Measurements from ENCODE around the gene ZMYND19. TPM values are rescaled to one million over a fixed set of nuclear protein-coding genes. Genes with fewer than 3 reads are reported as not detected.
"Not testable (repeated sequence)": the region's sequence is repeated elsewhere in the genome, so short reads cannot be mapped to it uniquely, and the experiment has no call there.

ZMYND19 gene
- total RNA-seq, 2 donors from 2014 or later, result 47.8 to 51.0 TPM

DNA sequence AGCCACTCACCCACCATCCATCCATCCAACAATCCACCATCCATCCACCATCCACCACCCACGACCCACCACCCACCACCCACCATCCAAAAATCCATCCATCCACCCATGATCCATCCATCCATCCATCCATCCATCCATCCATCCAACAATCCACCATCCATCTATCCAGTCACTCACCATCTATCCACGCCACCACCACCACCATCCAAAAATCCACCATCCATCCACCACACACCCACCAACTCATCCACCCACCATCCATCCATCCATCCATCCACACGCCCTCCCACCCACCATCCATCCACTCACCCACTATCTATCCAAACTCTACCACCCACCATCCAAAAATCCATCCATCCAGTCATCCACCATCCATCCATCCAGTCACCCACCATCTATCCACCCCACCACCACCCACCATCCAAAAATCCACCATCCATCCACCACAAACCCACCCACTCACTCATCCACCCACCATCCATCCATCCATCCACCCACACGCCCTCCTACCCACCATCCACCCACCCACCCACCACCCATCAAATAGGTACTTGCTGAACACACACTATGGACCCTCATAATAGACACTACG, 20.6 kb downstream of the ZMYND19 start:
- no peak overlapping the region for H3K27ac ChIP-seq (ENCODE audit: low read depth, low read length)
- H3K27me3 ChIP-seq (ENCODE audit: control insufficient read depth, insufficient read depth, low read length, poor library complexity, severe bottlenecking), result no peaks in the 10 kb centered on the region
- no peaks in the 10 kb centered on the region for H3K4me1 Mint-ChIP-seq
- H3K9ac ChIP-seq (ENCODE audit: extremely low read depth, low read length, poor library complexity, severe bottlenecking), result no peak overlapping the region
- H3K27me3 Mint-ChIP-seq (ENCODE audit: insufficient read depth), result no peaks in the 10 kb centered on the region
- H3K36me3 Mint-ChIP-seq (ENCODE audit: low read depth), result peaks cover 41% of the 10 kb centered on the region
- no peaks in the 10 kb centered on the region for H3K4me1 ChIP-seq (ENCODE audit: control insufficient read depth, insufficient read depth, low read length)
- peaks cover 26% of the 10 kb centered on the region for H3K36me3 ChIP-seq (ENCODE audit: control insufficient read depth, insufficient read depth, low read length)
- H3K9me3 Mint-ChIP-seq, result no peaks in the 10 kb centered on the region
- no peak for DNase-seq
- H3K9me3 ChIP-seq (ENCODE audit: control insufficient read depth, low read length), result no peaks in the 10 kb centered on the region
- TF ChIP-seq, protein P1, sequence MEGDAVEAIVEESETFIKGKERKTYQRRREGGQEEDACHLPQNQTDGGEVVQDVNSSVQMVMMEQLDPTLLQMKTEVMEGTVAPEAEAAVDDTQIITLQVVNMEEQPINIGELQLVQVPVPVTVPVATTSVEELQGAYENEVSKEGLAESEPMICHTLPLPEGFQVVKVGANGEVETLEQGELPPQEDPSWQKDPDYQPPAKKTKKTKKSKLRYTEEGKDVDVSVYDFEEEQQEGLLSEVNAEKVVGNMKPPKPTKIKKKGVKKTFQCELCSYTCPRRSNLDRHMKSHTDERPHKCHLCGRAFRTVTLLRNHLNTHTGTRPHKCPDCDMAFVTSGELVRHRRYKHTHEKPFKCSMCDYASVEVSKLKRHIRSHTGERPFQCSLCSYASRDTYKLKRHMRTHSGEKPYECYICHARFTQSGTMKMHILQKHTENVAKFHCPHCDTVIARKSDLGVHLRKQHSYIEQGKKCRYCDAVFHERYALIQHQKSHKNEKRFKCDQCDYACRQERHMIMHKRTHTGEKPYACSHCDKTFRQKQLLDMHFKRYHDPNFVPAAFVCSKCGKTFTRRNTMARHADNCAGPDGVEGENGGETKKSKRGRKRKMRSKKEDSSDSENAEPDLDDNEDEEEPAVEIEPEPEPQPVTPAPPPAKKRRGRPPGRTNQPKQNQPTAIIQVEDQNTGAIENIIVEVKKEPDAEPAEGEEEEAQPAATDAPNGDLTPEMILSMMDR (conservative IDR thresholded peaks at IDR 0.05), result no peak
- H3K27ac Mint-ChIP-seq, result no peak overlapping the region
- 86 to 100% methylated on average over 1 to 5 of the region's 5 CpGs for WGBS, 2 experiments (ENCODE audit: insufficient coverage in 1 of 2, insufficient read length in 1 of 2)
- H3K4me3 ChIP-seq (ENCODE audit: low read length), result no peak overlapping the region
- H3K4me3 Mint-ChIP-seq, result no peak overlapping the region

DNA sequence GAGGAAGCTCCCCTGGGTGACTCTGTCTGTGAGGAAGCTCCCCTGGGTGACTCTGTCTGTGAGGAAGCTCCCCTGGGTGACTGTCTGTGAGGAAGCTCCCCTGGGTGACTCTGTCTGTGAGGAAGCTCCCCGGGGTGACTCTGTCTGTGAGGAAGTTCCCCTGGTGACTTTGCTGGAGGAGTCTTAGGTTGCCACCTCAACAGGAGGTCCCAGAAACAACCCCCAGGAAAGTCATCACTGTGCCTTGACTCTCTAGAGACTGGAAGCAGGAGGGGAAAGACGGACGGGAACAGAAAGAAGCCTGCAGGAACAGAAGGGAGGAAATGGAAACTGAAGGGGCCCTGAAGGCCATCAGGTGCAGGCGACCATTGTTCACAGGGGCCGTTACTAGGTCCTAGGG, 21.9 kb downstream of the ZMYND19 start:
- not testable (repeated sequence) for H3K4me3 Mint-ChIP-seq; H3K27ac ChIP-seq (ENCODE audit: low read depth, low read length); H3K27ac Mint-ChIP-seq; H3K4me1 Mint-ChIP-seq; H3K9ac ChIP-seq (ENCODE audit: extremely low read depth, low read length, poor library complexity, severe bottlenecking); DNase-seq; H3K9me3 Mint-ChIP-seq; H3K4me3 ChIP-seq (ENCODE audit: low read length); H3K27me3 Mint-ChIP-seq (ENCODE audit: insufficient read depth); H3K27me3 ChIP-seq (ENCODE audit: control insufficient read depth, insufficient read depth, low read length, poor library complexity, severe bottlenecking); H3K9me3 ChIP-seq (ENCODE audit: control insufficient read depth, low read length); H3K4me1 ChIP-seq (ENCODE audit: control insufficient read depth, insufficient read depth, low read length)
- WGBS, 2 experiments (ENCODE audit: insufficient coverage in 1 of 2, insufficient read length in 1 of 2), result 97 to 98% methylated on average over 4 to 5 of the region's 5 CpGs
- H3K36me3 ChIP-seq (ENCODE audit: control insufficient read depth, insufficient read depth, low read length), result peaks cover 28% of the 10 kb centered on the region
- H3K36me3 Mint-ChIP-seq (ENCODE audit: low read depth), result peaks cover 41% of the 10 kb centered on the region

DNA sequence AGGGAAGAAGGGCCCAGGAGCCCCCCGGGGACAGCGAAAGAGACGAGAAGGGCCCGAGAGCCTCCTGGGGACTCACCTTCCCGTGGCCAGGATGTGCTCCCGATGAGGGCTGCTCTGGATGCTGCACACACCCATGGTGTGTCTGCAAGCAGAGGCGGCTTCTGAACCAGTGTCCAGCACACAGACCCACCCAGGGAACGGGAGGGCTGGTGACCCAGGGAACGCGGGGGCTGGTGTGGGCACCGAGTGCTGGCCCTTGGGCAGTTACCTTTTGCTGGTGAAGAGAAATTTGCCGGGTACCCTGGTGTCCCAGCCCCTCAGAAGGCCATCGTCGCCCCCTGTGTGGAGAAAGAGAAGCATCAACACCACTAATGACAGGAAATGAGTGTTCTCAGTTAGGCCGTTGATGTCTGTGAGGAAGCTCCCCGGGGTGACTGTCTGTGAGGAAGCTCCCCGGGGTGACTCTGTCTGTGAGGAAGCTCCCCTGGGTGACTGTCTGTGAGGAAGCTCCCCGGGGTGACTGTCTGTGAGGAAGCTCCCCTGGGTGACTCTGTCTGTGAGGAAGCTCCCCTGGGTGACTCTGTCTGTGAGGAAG, 25.4 kb downstream of the ZMYND19 start:
- no peak overlapping the region for H3K4me3 ChIP-seq (ENCODE audit: low read length)
- peaks cover 48% of the 10 kb centered on the region for H3K36me3 Mint-ChIP-seq (ENCODE audit: low read depth)
- DNase-seq, result no peak

More for the DNA sequence above, 25.4 kb downstream of the ZMYND19 start:
- TF ChIP-seq, protein P1 (conservative IDR thresholded peaks at IDR 0.05), result no peak
- Mint-ChIP-seq H3K9me3 (peaks cover 5% of the 10 kb centered on the region), H3K27me3 (ENCODE audit: insufficient read depth) (no peaks in the 10 kb centered on the region), H3K4me3 (no peak overlapping the region), H3K27ac (no peak overlapping the region), H3K4me1 (no peaks in the 10 kb centered on the region)
- Histone ChIP-seq H3K27ac (ENCODE audit: low read depth, low read length) (no peak overlapping the region), H3K27me3 (ENCODE audit: control insufficient read depth, insufficient read depth, low read length, poor library complexity, severe bottlenecking) (no peaks in the 10 kb centered on the region), H3K4me1 (ENCODE audit: control insufficient read depth, insufficient read depth, low read length) (no peaks in the 10 kb centered on the region), H3K9me3 (ENCODE audit: control insufficient read depth, low read length) (peaks cover 3% of the 10 kb centered on the region), H3K9ac (ENCODE audit: extremely low read depth, low read length, poor library complexity, severe bottlenecking) (no peak overlapping the region), H3K36me3 (ENCODE audit: control insufficient read depth, insufficient read depth, low read length) (peaks cover 37% of the 10 kb centered on the region)
- WGBS, 2 experiments (ENCODE audit: insufficient coverage in 1 of 2, insufficient read length in 1 of 2), result 92 to 100% methylated on average over 7 to 17 of the region's 18 CpGs

Measured in endodermal cell (in vitro differentiated cells).